Thoracic aorta (tissue), 2 donors: ENCODE data around the gene ERBB4. TPM values are rescaled to one million over a fixed set of nuclear protein-coding genes. Genes with fewer than 3 reads are reported as not detected.

Experiments used
- ATAC-seq: fragments of 150-250 bp; one replicate; pipeline ENCODE4 v1.8.0; 2017; ENCODE audit warnings: low read depth; ENCODE audit not compliant: insufficient number of reproducible peaks, low FRiP score
- DNase-seq: peaks from one replicate; pipeline ENCODE4 v3.0.0-alpha.2; 2020; ENCODE audit warnings: low spot score
- H3K27ac ChIP-seq, 2 donors: fragments of 200-600 bp; sonication (generic); 1 replicate in 1 of 2; 2 replicates in 1 of 2; pipeline ENCODE4 v1.5.1; 2016; ENCODE audit warnings: mild to moderate bottlenecking in 2 of 2, moderate library complexity in 2 of 2
- H3K27me3 ChIP-seq: fragments of 200-600 bp; sonication (generic); replicated peaks from 2 replicates; pipeline ENCODE4 v1.6.0; 2016; ENCODE audit warnings: mild to moderate bottlenecking; ENCODE audit not compliant: insufficient read depth
- H3K36me3 ChIP-seq: fragments of 200-600 bp; sonication (generic); one replicate; pipeline ENCODE4 v1.5.1; 2016
- H3K4me1 ChIP-seq, 2 donors: fragments of 200-600 bp; sonication (generic); 1 replicate in 1 of 2; 2 replicates in 1 of 2; pipeline versions ENCODE4 v1.5.1 to v1.6.0; 2016; ENCODE audit warnings: low read depth in 2 of 2, mild to moderate bottlenecking in 1 of 2; ENCODE audit not compliant: control insufficient read depth in 1 of 2
- H3K4me3 ChIP-seq: fragments of 200-600 bp; sonication (generic); 2 replicates; pipeline ENCODE4 v1.5.1; 2016; ENCODE audit warnings: mild to moderate bottlenecking
- H3K9me3 ChIP-seq: fragments of 200-600 bp; sonication (generic); 2 replicates; pipeline ENCODE4 v1.5.1; 2016
- CTCF ChIP-seq: fragments of 200-600 bp; sonication (generic); IDR thresholded peaks from one replicate; pipeline ENCODE4 v1.5.1; 2019; ENCODE audit warnings: antibody characterized with exemption
- total RNA-seq, 2 donors: library from RNA; depleted of rRNA; stranded (reverse); fragments of >200 nt; gene quantifications; one replicate each; pipeline versions ENCODE4 v1.1.0 to v1.2.3, GENCODE V29; 2016

Gene ERBB4
- total RNA-seq, 2 donors from 2014 or later: 15.7 to 29.3 TPM

- no peak for TF ChIP-seq CTCF
- no peaks in the 10 kb centered on the region for H3K27me3 ChIP-seq
- no peaks in the 10 kb centered on the region for H3K9me3 ChIP-seq
- no peak overlapping the region for H3K27ac ChIP-seq
- ATAC-seq (no peak), DNase-seq (no peak)
- H3K4me1 ChIP-seq: peaks cover 4 to 17% of the 10 kb centered on the region in 2 donors
- no peaks in the 10 kb centered on the region for H3K36me3 ChIP-seq
- no peak overlapping the region for H3K4me3 ChIP-seq
These were observed 771.9 kb downstream of the ERBB4 start for GRCh38 chr2:211766689-211767088.

- TF ChIP-seq CTCF: no peak
- no peaks in the 10 kb centered on the region for H3K27me3 ChIP-seq
- H3K4me3 ChIP-seq: no peak overlapping the region
- ATAC-seq (no peak), DNase-seq (no peak)
- no peak overlapping the region for H3K27ac ChIP-seq
- peaks cover 4 to 17% of the 10 kb centered on the region in 2 donors for H3K4me1 ChIP-seq
- H3K36me3 ChIP-seq: no peaks in the 10 kb centered on the region
- H3K9me3 ChIP-seq: no peaks in the 10 kb centered on the region
These were observed 776.1 kb downstream of the ERBB4 start for GRCh38 chr2:211762479-211762878.

- Histone ChIP-seq H3K4me1 (peaks cover 0 to 4% of the 10 kb centered on the region in 2 donors), H3K27ac (no peak overlapping the region), H3K4me3 (no peak overlapping the region), H3K27me3 (no peaks in the 10 kb centered on the region), H3K36me3 (no peaks in the 10 kb centered on the region), H3K9me3 (no peaks in the 10 kb centered on the region)
- ATAC-seq (no peak), DNase-seq (no peak)
- no peak for TF ChIP-seq CTCF
These were observed 778.5 kb downstream of the ERBB4 start for GRCh38 chr2:211760103-211760502.

GRCh38 chr2:211756266-211756665 is 782.3 kb downstream of the ERBB4 start:
- Histone ChIP-seq H3K27me3 (no peaks in the 10 kb centered on the region), H3K36me3 (no peaks in the 10 kb centered on the region), H3K4me3 (no peak overlapping the region), H3K4me1 (peaks cover 0 to 3% of the 10 kb centered on the region in 2 donors), H3K27ac (no peak overlapping the region), H3K9me3 (no peaks in the 10 kb centered on the region)
- no peak for TF ChIP-seq CTCF
- ATAC-seq: no peak
- DNase-seq: no peak

GRCh38 chr2:211755187-211755586 is 783.4 kb downstream of the ERBB4 start:
- H3K36me3 ChIP-seq: no peaks in the 10 kb centered on the region
- ATAC-seq (no peak), DNase-seq (no peak)
- no peak overlapping the region for H3K27ac ChIP-seq
- H3K9me3 ChIP-seq: no peaks in the 10 kb centered on the region
- no peak for TF ChIP-seq CTCF
- peaks cover 0 to 3% of the 10 kb centered on the region in 2 donors for H3K4me1 ChIP-seq
- no peaks in the 10 kb centered on the region for H3K27me3 ChIP-seq
- no peak overlapping the region for H3K4me3 ChIP-seq
